Fibroblast of pulmonary artery (primary cell): ENCODE data around the gene TMEM108.

ENCODE experiments used
- DNase-seq: peaks from one replicate; pipeline ENCODE4 v3.0.0-alpha.2; 2010; ENCODE audit warnings: low read depth
- H3K4me3 ChIP-seq: replicated peaks from 2 replicates; pipeline ENCODE4 v1.5.1; 2011; ENCODE audit warnings: low read depth, mild to moderate bottlenecking, control low read depth, low read length, moderate library complexity
- CTCF ChIP-seq: IDR thresholded peaks from 2 replicates; pipeline ENCODE4 v1.5.1; 2011; ENCODE audit warnings: mild to moderate bottlenecking, control low read depth, low read length, inconsistent platforms; ENCODE audit errors: missing control alignments

TMEM108 gene

GRCh38 chr3:133069556-133070286 is 31.5 kb downstream of the TMEM108 start:
- no peak overlapping the region for H3K4me3 ChIP-seq
- TF ChIP-seq CTCF: no peak
- no peak for DNase-seq

- TF ChIP-seq CTCF: no peak
- DNase-seq: no peak
- no peak overlapping the region for H3K4me3 ChIP-seq
These were observed 36.8 kb downstream of the TMEM108 start for GRCh38 chr3:133074977-133075376.

- DNase-seq: no peak
- TF ChIP-seq CTCF: no peak
- no peak overlapping the region for H3K4me3 ChIP-seq
These were observed 39.5 kb downstream of the TMEM108 start for GRCh38 chr3:133077688-133078087.

GRCh38 chr3:133079621-133080020 is 41.4 kb downstream of the TMEM108 start:
- no peak for TF ChIP-seq CTCF

GRCh38 chr3:133081016-133081415 is 42.8 kb downstream of the TMEM108 start:
- no peak for TF ChIP-seq CTCF
- DNase-seq: no peak

More at GRCh38 chr3:133079621-133080020, 41.4 kb downstream of the TMEM108 start:
- DNase-seq: no peak
- no peak overlapping the region for H3K4me3 ChIP-seq

GRCh38 chr3:133083395-133083794 is 45.2 kb downstream of the TMEM108 start:
- no peak for DNase-seq
- TF ChIP-seq CTCF: no peak
- H3K4me3 ChIP-seq: no peak overlapping the region

More at GRCh38 chr3:133081016-133081415, 42.8 kb downstream of the TMEM108 start:
- no peak overlapping the region for H3K4me3 ChIP-seq
